GM21526 (cell line): ENCODE results near the gene THG1L.
A peak's percentile ranks its signal among the peaks of the same experiment; 100 is the strongest.

Source experiments
- ATAC-seq: cut with Tn5 transposase; IDR thresholded peaks from one replicate; pipeline ENCODE4 v1.9.1; 2021; ENCODE audit warnings: moderate library complexity; ENCODE audit not compliant: unreplicated experiment, low FRiP score

Gene THG1L

DNA sequence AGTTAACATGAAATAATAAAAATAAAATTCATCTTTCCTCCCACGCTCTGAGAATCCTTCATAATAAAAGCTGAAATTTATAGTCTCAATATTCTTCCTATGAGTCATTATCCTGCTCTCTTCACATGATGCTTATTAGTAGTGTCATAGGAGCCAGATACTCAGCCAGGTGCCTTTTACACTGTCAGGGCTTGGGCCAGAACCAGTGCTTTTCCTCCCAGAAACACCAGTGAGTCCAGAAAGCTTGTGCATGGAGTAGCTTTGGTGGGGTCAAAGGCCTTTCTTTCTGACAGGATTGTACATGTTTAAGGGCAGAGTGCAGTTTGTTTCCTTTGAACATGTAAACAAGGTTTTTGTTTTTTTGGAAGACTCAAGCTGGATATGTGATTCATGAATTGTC lies 19.1 kb downstream of the THG1L start:
- no peak for ATAC-seq

DNA sequence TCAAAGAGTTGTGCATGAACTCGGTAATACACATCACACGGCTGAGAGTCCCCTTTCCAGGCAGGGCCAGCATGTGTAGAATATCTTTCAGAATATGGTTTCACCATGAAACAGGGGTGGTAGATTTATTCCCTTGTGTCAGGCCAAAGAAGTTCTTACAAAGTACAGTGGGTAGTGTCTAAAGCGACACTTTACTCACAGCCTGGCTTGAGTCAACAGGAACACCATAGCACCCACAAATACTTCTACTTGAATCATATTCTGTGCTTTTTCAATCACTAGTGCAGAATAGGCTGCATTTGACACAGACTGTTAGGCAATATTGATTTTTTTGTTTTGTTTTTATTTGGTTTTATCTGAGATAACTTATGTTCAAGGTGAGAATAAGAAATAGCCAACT lies 24.9 kb downstream of the THG1L start:
- ATAC-seq: no peak

GRCh38 chr5:157758706-157759105 lies 27.5 kb downstream of the THG1L start:
- no peak for ATAC-seq

GRCh38 chr5:157761690-157762621 lies 30.7 kb downstream of the THG1L start:
- ATAC-seq: peak; percentile 64

DNA sequence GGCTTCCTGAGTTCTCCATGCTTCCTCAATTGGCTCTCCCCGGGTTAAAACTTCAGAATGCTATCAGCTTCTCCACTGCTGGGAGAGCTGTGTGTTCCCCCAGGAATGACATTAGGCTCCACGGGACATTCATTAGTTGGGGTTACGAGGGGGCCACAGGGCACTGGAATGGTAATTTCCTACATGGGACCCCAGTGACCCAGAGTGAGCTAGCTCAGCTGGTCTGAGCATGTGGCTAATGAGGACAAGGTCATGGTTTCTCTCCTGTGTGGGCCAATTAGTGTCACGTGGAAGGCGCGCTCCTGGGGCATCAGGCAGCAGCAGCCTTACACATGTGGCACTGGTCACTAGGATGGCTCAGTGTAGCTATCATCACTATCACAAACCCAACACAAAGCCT lies 33.3 kb downstream of the THG1L start:
- ATAC-seq: no peak

GRCh38 chr5:157766442-157766841 lies 35.2 kb downstream of the THG1L start:
- ATAC-seq: no peak

GRCh38 chr5:157766902-157767301 lies 35.7 kb downstream of the THG1L start:
- ATAC-seq: no peak

GRCh38 chr5:157767689-157768088 lies 36.5 kb downstream of the THG1L start:
- no peak for ATAC-seq

- no peak for ATAC-seq
These were observed 39.4 kb downstream of the THG1L start for GRCh38 chr5:157770665-157771064.

DNA sequence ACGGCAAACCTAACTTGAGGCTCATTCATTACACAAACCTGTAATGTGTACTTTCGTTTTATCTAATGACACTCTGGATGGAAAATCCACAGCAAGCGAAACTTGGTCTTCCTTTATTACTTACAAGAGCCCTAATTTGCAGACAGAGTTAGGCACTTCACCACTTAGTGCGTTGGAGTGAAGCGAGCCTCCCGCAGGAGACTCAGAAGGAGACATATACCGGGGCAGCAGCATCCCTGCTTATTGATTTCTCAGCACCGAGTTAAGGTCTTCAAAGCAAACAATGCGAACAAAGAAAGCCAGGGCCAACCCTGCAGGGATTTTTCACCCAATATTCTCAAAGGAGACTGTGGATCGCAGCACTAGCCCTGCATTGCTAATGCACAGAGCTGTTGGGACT lies 40.9 kb downstream of the THG1L start:
- no peak for ATAC-seq

DNA sequence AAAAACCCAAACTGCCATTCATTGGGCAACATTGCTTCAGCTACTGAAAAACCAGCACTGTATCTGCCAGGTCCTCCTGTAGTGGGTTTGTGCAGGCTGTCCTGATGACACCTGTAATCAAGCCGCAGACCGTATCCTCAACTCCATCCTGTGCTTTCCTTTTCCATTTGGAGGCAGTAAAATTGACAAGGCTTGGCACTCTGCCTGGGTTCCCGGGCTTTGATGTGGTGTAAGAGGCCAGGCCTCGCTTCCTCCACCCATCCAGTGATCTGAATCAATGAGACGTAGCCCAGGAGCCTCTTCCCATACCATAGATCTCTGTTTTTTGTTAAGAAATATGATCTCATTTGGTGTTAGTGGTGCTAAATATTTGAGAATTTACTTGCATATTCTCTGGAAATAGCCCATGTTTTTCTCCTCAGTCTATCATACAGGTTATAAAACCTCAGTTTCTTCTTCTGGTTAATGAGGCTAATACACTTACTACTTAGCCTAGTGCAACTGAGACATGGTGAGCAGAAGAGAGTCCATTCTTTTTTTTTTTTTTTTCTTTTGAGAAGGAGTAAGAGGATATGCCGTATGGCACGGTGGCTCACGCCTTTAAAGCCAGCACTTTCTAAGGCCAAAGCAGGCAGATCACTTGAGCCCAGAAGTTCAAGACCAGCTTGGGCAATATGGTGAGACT lies 47.0 kb downstream of the THG1L start:
- no peak for ATAC-seq

- no peak for ATAC-seq
These were observed 48.0 kb downstream of the THG1L start for GRCh38 chr5:157779221-157779620.

GRCh38 chr5:157785801-157786200 lies 54.6 kb downstream of the THG1L start:
- ATAC-seq: no peak
